Adipocyte (in vitro differentiated cells): Measurements from ENCODE around the gene EARS2.
A peak's percentile ranks its signal among the peaks of the same experiment; 100 is the strongest.

ENCODE experiments used
- DNase-seq: peaks from one replicate; pipeline ENCODE4 v3.0.0-alpha.2; 2015; ENCODE audit warnings: low read depth
- H3K27me3 ChIP-seq: replicated peaks from 2 replicates; pipeline ENCODE4 v1.7.0; 2013; ENCODE audit warnings: mild to moderate bottlenecking, low read length, moderate library complexity; ENCODE audit not compliant: control insufficient read depth, insufficient read depth
- H3K36me3 ChIP-seq: 2 replicates; pipeline ENCODE4 v1.7.0; 2013; ENCODE audit warnings: low read length, mild to moderate bottlenecking, moderate library complexity; ENCODE audit not compliant: control insufficient read depth, insufficient read depth, severe bottlenecking
- H3K4me1 ChIP-seq: 2 replicates; pipeline ENCODE4 v1.7.0; 2013; ENCODE audit warnings: mild to moderate bottlenecking, low read length, moderate library complexity; ENCODE audit not compliant: control insufficient read depth, insufficient read depth
- H3K4me3 ChIP-seq: 2 replicates; pipeline ENCODE4 v1.7.0; 2013; ENCODE audit warnings: mild to moderate bottlenecking, low read length, moderate library complexity
- H3K9ac ChIP-seq: 2 replicates; pipeline ENCODE4 v1.7.0; 2013; ENCODE audit warnings: mild to moderate bottlenecking, low read length, moderate library complexity
- H3K9me3 ChIP-seq: 2 replicates; pipeline ENCODE4 v1.7.0; 2013; ENCODE audit warnings: mild to moderate bottlenecking, low read length, moderate library complexity; ENCODE audit not compliant: control insufficient read depth

The EARS2 gene

DNA sequence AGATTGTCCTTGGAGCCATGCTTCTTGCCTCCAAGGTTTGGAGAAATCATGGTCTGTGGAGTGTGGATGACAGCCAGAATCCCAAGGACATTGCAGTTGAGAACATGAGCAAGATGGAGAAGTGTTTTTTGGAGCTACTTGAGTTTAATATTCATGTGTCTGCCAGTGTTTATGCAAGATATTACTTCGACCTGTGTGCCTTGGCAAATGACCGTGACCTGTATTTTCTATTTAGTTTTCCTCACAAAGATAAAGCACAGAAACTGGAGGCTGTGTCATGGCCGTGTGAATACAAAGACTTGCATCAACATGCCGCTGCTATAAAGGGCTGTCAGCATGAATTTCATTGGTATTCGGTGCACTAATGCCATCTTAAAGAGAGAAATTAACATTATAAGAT lies 55.9 kb downstream of the EARS2 start:
- Histone ChIP-seq H3K4me3 (no peak overlapping the region), H3K27me3 (no peaks in the 10 kb centered on the region), H3K9ac (no peak overlapping the region), H3K36me3 (no peaks in the 10 kb centered on the region), H3K9me3 (no peaks in the 10 kb centered on the region), H3K4me1 (peaks cover 59% of the 10 kb centered on the region)
- DNase-seq: no peak

- DNase-seq: no peak
- no peaks in the 10 kb centered on the region for H3K9me3 ChIP-seq
- H3K4me1 ChIP-seq: peaks cover 55% of the 10 kb centered on the region
- H3K27me3 ChIP-seq: no peaks in the 10 kb centered on the region
- no peaks in the 10 kb centered on the region for H3K36me3 ChIP-seq
- H3K4me3 ChIP-seq: no peak overlapping the region
- no peak overlapping the region for H3K9ac ChIP-seq
These were observed 56.3 kb downstream of the EARS2 start for GRCh38 chr16:23500862-23501225.

- Histone ChIP-seq H3K9ac (no peak overlapping the region), H3K36me3 (peaks cover 3% of the 10 kb centered on the region), H3K4me3 (no peak overlapping the region), H3K27me3 (no peaks in the 10 kb centered on the region), H3K4me1 (peaks cover 55% of the 10 kb centered on the region), H3K9me3 (no peaks in the 10 kb centered on the region)
- no peak for DNase-seq
These were observed 56.8 kb downstream of the EARS2 start for GRCh38 chr16:23500212-23500861.

DNA sequence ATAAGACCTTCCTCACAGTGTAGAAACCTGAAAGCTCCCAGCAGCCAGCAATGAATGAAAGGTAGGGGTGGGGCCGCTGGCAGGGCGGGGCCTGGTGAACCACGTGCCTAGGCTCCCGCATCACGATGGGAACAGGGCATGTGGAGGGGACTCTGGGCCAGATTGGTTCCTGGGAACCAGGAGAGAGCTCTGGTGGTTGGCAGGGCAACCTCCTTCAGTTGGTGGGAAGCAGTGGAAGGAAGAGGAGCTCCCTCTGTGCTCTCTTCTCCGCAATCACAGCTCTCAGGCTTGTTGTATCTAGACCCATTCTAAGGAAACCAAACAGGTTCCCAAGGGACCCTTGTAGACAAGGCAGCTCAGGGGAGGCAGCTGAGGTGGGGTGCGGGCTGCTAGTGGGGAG lies 57.3 kb downstream of the EARS2 start:
- Histone ChIP-seq H3K36me3 (peaks cover 7% of the 10 kb centered on the region), H3K4me3 (no peak overlapping the region), H3K9me3 (no peaks in the 10 kb centered on the region), H3K27me3 (no peaks in the 10 kb centered on the region), H3K9ac (no peak overlapping the region), H3K4me1 (peaks cover 49% of the 10 kb centered on the region)
- DNase-seq: no peak

DNA sequence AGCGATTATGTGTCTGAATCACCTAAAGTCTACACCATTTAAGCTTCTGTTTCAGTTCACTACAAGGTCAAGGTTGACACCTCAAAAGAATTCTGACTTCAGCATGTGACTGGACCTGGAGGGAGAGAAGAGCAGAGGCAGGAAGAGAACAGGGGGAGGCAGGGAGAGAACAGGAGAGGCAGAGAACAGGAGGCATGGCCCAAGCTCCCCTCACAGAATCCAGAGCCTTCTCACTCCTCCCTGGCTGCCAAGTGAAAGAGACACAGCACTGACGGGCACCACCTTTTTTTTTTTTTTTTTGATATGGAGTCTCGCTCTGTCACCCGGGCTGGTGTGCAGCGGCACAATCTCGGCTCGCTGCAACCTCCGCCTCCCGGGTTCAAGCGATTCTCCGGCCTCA lies 58.3 kb downstream of the EARS2 start:
- H3K4me1 ChIP-seq: peaks cover 41% of the 10 kb centered on the region
- H3K4me3 ChIP-seq: no peak overlapping the region
- H3K36me3 ChIP-seq: peaks cover 14% of the 10 kb centered on the region

DNA sequence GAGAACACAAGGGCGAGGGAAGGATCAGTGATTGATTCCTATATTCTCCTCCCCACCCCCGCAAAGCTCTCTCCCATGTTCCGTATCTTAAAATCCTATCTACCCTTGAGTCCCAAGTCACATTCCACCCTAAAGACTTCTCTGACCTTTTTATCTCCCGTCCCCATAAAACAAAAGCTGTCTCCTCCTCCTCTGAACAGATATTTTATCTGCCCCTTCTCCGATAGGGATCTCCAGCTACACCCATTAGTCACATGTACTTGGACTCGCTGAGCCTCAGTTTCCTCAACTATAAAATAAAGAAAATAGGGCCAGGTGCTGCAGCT lies 59.6 kb downstream of the EARS2 start:
- no peaks in the 10 kb centered on the region for H3K27me3 ChIP-seq
- H3K9ac ChIP-seq: peak overlapping the region; percentile 72
- H3K4me3 ChIP-seq: peak overlapping the region; percentile 58
- DNase-seq: no peak
- H3K36me3 ChIP-seq: peaks cover 28% of the 10 kb centered on the region
- peaks cover 39% of the 10 kb centered on the region for H3K4me1 ChIP-seq
- no peaks in the 10 kb centered on the region for H3K9me3 ChIP-seq

More for the DNA sequence above, 58.3 kb downstream of the EARS2 start:
- no peak overlapping the region for H3K9ac ChIP-seq
- no peaks in the 10 kb centered on the region for H3K9me3 ChIP-seq
- no peak for DNase-seq
- H3K27me3 ChIP-seq: no peaks in the 10 kb centered on the region

DNA sequence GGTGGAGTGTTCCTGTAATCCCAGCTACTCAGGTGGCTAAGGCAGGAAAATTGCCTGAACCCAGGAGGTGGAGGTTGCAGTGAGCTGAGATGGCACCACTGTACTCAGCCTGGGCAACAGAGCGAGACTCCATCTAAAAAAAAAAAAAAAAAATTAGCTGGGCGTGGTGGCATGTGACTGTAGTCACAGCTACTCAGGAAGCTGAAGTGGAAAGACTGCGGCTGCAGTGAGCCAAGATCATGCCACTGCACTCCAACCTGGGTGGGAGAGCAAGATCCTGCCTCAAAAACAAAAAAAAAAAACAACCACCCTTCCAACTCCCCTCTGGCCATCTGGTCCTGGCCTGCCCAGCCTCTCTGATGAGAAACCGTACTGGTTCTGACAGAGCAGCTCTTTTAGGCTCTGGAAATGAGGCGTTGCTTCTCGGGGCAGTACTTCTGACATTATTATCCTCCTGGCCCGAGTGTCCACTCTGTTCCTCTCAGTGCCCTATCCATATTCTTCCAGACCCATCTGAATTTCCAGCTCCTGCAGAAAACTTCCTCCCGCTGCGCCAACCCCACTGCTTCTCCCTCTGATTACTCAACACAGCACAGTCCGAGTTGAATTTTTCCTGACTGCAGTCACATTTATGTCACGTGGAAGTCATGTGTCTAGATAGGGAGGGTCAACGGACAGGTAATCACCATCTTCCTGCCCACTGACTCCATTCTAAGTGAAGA lies 60.2 kb downstream of the EARS2 start:
- Histone ChIP-seq H3K9ac (peak overlapping the region; percentile 72), H3K9me3 (no peaks in the 10 kb centered on the region), H3K4me3 (peak overlapping the region; percentile 58), H3K36me3 (peaks cover 31% of the 10 kb centered on the region), H3K4me1 (peaks cover 34% of the 10 kb centered on the region), H3K27me3 (no peaks in the 10 kb centered on the region)
- no peak for DNase-seq

DNA sequence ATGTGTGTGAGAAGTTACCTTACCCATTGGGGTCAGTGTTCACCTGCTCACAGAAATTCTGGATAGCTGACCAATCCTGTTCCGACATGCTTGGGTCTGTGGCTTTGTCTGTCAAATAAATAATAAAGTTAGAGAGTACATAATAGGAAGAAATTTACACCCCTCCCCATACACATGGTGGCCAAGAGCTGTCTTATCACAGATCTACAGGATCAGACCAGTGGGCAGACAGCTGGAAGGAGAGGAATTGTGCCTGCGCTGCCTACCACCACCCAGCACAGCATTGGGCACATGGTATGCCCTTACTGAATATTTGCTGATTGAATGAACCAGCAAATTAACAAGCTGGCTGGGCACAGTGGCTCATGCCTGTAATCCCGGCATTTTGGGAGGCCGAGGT lies 61.5 kb downstream of the EARS2 start:
- DNase-seq: no peak
- Histone ChIP-seq H3K4me1 (peaks cover 21% of the 10 kb centered on the region), H3K27me3 (no peaks in the 10 kb centered on the region), H3K36me3 (peaks cover 36% of the 10 kb centered on the region), H3K9ac (no peak overlapping the region), H3K4me3 (no peak overlapping the region), H3K9me3 (no peaks in the 10 kb centered on the region)

DNA sequence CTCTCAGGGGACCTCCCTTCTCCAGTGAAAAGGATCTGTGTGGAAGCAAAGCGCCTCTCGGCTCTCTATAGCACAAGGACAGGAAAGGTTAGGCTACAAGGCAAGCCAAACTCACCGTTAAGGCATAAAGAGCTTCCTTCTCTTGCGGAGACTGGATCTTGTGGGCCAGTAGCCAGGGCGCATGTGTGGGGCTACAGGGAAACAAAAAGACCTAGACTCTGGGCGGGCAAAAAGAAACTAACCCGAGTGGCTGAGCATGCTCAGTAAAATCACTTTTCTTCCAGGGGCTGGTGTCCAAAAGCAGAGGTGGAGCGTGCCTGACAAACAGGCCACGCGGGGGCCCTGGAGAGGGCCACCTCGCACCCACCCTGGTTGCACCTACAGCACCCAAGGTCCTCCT lies 63.0 kb downstream of the EARS2 start:
- DNase-seq: no peak
- peaks cover 15% of the 10 kb centered on the region for H3K4me1 ChIP-seq
- H3K36me3 ChIP-seq: peaks cover 48% of the 10 kb centered on the region
- no peak overlapping the region for H3K4me3 ChIP-seq
- no peaks in the 10 kb centered on the region for H3K9me3 ChIP-seq
- no peaks in the 10 kb centered on the region for H3K27me3 ChIP-seq
- H3K9ac ChIP-seq: no peak overlapping the region

DNA sequence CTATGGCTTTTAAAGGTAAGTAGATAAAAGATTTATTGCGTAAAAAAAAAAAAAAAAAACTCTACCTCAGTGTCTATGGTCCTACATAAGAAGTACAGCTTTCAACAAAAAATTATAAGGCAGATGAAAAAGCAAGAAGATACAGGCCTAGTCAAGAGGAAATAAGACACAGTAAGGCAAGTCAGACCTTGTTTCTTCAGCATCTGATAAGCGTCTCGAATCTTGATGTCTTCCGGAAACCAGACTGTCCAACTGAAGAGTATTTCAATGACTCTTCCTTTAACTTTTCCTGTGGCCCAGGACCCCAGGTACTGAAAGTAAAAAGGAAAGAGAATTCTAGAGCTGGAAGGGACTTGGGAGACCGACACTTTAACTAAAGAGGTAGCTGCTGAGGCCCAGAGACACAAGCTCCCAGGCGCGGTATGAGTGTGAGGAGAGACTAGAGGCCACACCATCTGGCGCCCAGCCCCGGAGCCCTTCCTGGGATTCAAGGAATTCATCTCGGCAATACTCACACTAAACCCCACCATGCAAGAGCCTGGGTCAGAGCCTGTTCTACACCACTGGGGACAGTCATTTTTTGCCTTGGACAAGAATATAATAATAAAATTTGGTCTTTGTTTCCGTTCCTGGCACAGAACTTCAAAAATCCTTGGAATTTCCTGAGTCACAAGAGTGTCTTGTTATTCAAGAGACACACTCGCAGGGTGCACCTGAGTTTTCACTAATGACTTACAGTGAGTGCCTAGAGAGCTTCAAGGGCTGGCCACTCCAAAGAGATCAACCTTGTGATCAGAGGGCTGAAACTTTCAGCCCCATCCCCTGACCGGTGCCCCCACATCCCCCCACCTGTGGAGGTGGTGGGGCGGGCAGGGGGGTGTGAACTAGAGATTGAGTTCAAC lies 65.4 kb downstream of the EARS2 start:
- Histone ChIP-seq H3K36me3 (peaks cover 70% of the 10 kb centered on the region), H3K9ac (no peak overlapping the region), H3K9me3 (no peaks in the 10 kb centered on the region), H3K27me3 (no peaks in the 10 kb centered on the region), H3K4me3 (no peak overlapping the region), H3K4me1 (peaks cover 4% of the 10 kb centered on the region)
- no peak for DNase-seq

DNA sequence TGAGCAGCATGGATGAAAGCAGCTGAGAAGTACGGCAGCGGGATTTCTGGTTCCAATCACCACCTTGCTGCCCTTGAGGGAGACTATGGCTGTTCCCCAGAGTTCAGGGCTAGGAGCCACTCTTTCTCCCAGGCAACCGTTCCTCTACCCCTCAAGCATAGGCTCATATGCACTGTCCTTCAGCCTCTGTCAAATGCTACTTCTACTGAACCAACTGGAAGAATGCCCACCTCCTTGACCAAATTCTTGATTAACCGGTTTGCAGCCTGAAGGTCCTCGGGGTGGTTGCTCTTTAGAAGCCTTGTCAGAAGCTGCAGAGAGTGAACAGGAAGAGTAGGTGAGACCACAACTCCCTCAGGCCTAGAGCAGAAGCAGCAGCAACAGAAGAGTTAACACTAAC lies 70.7 kb downstream of the EARS2 start:
- H3K36me3 ChIP-seq: peaks cover 84% of the 10 kb centered on the region
- H3K27me3 ChIP-seq: no peaks in the 10 kb centered on the region
- DNase-seq: no peak
- H3K4me1 ChIP-seq: no peaks in the 10 kb centered on the region
- H3K9ac ChIP-seq: no peak overlapping the region
- H3K9me3 ChIP-seq: no peaks in the 10 kb centered on the region
- H3K4me3 ChIP-seq: no peak overlapping the region
